ENCODE results near the gene GLYR1. TPM values are rescaled to one million over a fixed set of nuclear protein-coding genes. Genes with fewer than 3 reads are reported as not detected.

GLYR1 gene
- polyA plus RNA-seq, 2 of the 4 experiments (the other 2 are of a cell fraction) = 37.1 to 55.1 TPM

DNA sequence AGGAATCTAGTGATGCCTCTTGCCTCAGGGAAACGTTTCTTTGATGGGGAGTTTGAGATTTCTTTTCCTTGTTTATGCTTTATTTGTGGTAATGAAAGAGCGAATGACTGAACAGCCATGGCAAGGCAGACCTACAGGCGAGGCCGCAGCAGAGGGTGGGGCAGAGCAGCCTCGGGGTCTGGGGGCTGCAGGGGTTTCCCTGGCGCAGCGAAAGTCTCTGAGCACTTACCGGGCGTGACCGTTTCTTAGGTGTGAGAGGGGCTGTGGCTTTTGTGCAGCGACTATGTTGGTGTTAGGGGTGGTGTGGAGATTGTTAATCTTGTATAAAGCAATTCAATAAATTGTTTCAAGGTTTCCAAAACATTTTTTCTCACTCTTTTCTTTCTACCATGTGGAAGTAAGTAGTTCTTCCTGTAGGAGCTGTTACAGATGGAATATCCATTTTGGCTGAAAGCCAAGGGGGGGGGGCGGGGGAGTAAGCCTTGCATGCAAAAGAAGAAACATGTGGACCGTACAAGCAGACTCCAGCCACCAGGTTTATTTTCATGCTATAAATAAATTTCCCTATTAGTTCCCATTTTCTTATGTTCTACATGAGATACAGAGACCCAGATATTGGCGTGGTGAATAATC is 35.0 kb upstream of the GLYR1 start:
- ChIA-PET CTCF (no interaction called here), POLR2A (no interaction called here)
- ATAC-seq (no peak), DNase-seq (ENCODE audit: low read depth in 1 of 2, low spot score in 1 of 2) (no peak), FAIRE-seq (no peak)
- H3K4me3 ChIP-seq = no peak overlapping the region
- H3K4me1 ChIP-seq = no peaks in the 10 kb centered on the region
- H3K27ac ChIP-seq = no peak overlapping the region
- H3K9me3 ChIP-seq = no peaks in the 10 kb centered on the region
- no peak overlapping the region for H3K4me2 ChIP-seq
- TF ChIP-seq REST (IDR thresholded peaks at IDR 0.05) = no peak
- no peak for TF ChIP-seq RFX5 (IDR thresholded peaks at IDR 0.05)
- TF ChIP-seq, protein P1, sequence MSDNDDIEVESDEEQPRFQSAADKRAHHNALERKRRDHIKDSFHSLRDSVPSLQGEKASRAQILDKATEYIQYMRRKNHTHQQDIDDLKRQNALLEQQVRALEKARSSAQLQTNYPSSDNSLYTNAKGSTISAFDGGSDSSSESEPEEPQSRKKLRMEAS (IDR thresholded peaks at IDR 0.05) = no peak
- TF ChIP-seq, protein P2, sequence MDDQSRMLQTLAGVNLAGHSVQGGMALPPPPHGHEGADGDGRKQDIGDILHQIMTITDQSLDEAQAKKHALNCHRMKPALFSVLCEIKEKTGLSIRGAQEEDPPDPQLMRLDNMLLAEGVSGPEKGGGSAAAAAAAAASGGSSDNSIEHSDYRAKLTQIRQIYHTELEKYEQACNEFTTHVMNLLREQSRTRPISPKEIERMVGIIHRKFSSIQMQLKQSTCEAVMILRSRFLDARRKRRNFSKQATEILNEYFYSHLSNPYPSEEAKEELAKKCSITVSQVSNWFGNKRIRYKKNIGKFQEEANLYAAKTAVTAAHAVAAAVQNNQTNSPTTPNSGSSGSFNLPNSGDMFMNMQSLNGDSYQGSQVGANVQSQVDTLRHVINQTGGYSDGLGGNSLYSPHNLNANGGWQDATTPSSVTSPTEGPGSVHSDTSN (IDR thresholded peaks at IDR 0.05) = no peak
- no peak for TF ChIP-seq CEBPB (IDR thresholded peaks at IDR 0.05)
- no peak for TF ChIP-seq CTCF (IDR thresholded peaks at IDR 0.05)
- TF ChIP-seq HES2 (IDR thresholded peaks at IDR 0.05) = no peak
- no peak for TF ChIP-seq HEYL (CRISPR knock-in tag; IDR thresholded peaks at IDR 0.05)
- TF ChIP-seq FOSB (CRISPR knock-in tag; IDR thresholded peaks at IDR 0.05) = no peak
- TF ChIP-seq GATA3 (IDR thresholded peaks at IDR 0.05; ENCODE audit: borderline replicate concordance) = no peak
- TF ChIP-seq NPAS2 (CRISPR knock-in tag; IDR thresholded peaks at IDR 0.05; ENCODE audit: borderline replicate concordance) = no peak
- 81% methylated on average over 14 of the region's 14 CpGs for WGBS (ENCODE audit: missing lambda C conversion rate)

GRCh38 chr16:4880006-4880580 is 33.0 kb upstream of the GLYR1 start:
- WGBS (ENCODE audit: missing lambda C conversion rate) = 92% methylated on average over 14 of the region's 17 CpGs
- Histone ChIP-seq H3K4me2 (no peak overlapping the region), H3K4me3 (no peak overlapping the region), H3K4me1 (no peaks in the 10 kb centered on the region), H3K27ac (no peak overlapping the region), H3K9me3 (no peaks in the 10 kb centered on the region)
- no peak for ATAC-seq
- POLR2A ChIA-PET = no interaction called here
- CTCF ChIA-PET = interaction anchor here (1.1 to 2.1 kb wide), 4 partner anchors 14 to 76 kb away, joined by 3 to 9 read pairs (median 6); no protein-coding TSS in a partner anchor
- DNase-seq (ENCODE audit: low read depth in 1 of 2, low spot score in 1 of 2) = no peak
- no peak for FAIRE-seq
- TF ChIP-seq CTCF (IDR thresholded peaks at IDR 0.05) (no peak), MYC (IDR thresholded peaks at IDR 0.05; ENCODE audit: borderline replicate concordance, low read length) (no peak), KDM5A (IDR thresholded peaks at IDR 0.05) (no peak), GATA3 (IDR thresholded peaks at IDR 0.05; ENCODE audit: borderline replicate concordance) (no peak), ZSCAN20 (CRISPR knock-in tag; IDR thresholded peaks at IDR 0.05) (no peak), ESRRA (IDR thresholded peaks at IDR 0.05; ENCODE audit: borderline replicate concordance, low read length) (no peak), ZC3H11A (IDR thresholded peaks at IDR 0.05) (no peak), CHD2 (IDR thresholded peaks at IDR 0.05; ENCODE audit: low read length, partially characterized antibody) (no peak), MAFK (IDR thresholded peaks at IDR 0.05; ENCODE audit: partially characterized antibody) (no peak), CBX8 (IDR thresholded peaks at IDR 0.05) (no peak), HOXB13 (CRISPR knock-in tag; IDR thresholded peaks at IDR 0.05; ENCODE audit: low read depth) (no peak), HEYL (CRISPR knock-in tag; IDR thresholded peaks at IDR 0.05) (no peak), EHMT2 (IDR thresholded peaks at IDR 0.05; ENCODE audit: low read depth) (no peak), EHF (CRISPR knock-in tag; IDR thresholded peaks at IDR 0.05) (no peak)
- TF ChIP-seq, protein P3, sequence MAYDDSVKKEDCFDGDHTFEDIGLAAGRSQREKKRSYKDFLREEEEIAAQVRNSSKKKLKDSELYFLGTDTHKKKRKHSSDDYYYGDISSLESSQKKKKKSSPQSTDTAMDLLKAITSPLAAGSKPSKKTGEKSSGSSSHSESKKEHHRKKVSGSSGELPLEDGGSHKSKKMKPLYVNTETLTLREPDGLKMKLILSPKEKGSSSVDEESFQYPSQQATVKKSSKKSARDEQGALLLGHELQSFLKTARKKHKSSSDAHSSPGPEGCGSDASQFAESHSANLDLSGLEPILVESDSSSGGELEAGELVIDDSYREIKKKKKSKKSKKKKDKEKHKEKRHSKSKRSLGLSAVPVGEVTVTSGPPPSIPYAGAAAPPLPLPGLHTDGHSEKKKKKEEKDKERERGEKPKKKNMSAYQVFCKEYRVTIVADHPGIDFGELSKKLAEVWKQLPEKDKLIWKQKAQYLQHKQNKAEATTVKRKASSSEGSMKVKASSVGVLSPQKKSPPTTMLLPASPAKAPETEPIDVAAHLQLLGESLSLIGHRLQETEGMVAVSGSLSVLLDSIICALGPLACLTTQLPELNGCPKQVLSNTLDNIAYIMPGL (CRISPR knock-in tag; IDR thresholded peaks at IDR 0.05; ENCODE audit: borderline replicate concordance) = no peak
- TF ChIP-seq, protein P4, sequence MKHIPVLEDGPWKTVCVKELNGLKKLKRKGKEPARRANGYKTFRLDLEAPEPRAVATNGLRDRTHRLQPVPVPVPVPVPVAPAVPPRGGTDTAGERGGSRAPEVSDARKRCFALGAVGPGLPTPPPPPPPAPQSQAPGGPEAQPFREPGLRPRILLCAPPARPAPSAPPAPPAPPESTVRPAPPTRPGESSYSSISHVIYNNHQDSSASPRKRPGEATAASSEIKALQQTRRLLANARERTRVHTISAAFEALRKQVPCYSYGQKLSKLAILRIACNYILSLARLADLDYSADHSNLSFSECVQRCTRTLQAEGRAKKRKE (CRISPR knock-in tag; IDR thresholded peaks at IDR 0.05; ENCODE audit: low read depth) = no peak

Data from A549 (cell line).